Stimulated activated CD4-positive, alpha-beta T cell treated with anti-CD3 and anti-CD28 coated beads, Interleukin-2, amount 100 ng/mL, for 24 hours (primary cell): ENCODE results near the gene DSCAML1.

Source experiments
- DNase-seq, 2 donors: peaks; one replicate each; pipeline ENCODE4 v3.0.0-alpha.2; 2020

The DSCAML1 gene

GRCh38 chr11:117723277-117724024 is 73.6 kb downstream of the DSCAML1 start:
- DNase-seq = no peak

GRCh38 chr11:117722082-117722481 is 74.9 kb downstream of the DSCAML1 start:
- no peak for DNase-seq

DNA sequence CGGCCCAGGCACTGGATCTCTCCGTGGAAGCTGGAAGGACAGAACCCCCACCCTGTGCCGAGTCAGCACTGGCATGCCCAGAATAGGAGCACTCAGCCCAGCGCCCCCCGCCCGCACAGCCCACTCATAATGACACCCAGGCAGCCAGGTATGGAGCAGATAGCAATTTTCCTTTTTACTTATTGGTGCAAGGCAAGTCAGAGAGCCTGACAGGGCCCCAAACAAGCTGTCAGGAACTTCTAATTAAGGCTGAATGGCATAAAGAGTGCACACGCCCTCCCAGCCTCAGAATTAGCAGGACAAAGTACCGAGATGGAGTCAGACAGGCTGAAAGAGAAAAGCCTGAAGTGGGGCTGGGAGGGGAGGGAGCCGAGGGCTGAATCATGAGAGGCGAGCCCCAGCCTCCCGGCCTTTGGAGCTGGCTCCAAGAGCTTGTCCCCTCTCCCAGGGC is 76.9 kb downstream of the DSCAML1 start:
- no peak for DNase-seq

GRCh38 chr11:117719480-117719879 is 77.5 kb downstream of the DSCAML1 start:
- no peak for DNase-seq

- DNase-seq = no peak
These were observed 79.3 kb downstream of the DSCAML1 start for GRCh38 chr11:117717485-117718314.

GRCh38 chr11:117716521-117717440 is 80.2 kb downstream of the DSCAML1 start:
- DNase-seq = no peak

- no peak for DNase-seq
These were observed 81.2 kb downstream of the DSCAML1 start for GRCh38 chr11:117715801-117716200.

DNA sequence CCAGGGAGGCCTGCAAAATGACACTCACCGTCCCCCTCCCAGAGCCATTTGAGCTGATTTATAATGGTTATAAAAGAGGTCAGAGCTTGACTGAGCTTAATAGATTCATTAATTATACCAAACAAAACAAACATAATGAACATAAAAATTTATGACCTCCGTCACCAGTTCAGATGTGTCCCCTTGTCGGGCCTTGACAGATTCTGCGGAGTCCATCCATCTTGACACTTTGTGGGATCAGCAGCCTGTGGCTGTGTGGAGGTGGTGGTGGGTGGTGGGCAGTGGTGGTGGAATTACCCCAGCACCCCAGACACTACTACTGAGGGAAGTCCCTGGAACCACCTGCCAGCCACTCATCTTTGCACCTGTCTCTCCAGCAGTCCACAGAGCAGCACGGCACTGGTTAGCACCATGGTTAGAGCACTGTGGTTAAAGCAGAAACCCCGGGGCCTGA is 83.5 kb downstream of the DSCAML1 start:
- no peak for DNase-seq

- no peak for DNase-seq
These were observed 84.5 kb downstream of the DSCAML1 start for GRCh38 chr11:117712530-117712929.

DNA sequence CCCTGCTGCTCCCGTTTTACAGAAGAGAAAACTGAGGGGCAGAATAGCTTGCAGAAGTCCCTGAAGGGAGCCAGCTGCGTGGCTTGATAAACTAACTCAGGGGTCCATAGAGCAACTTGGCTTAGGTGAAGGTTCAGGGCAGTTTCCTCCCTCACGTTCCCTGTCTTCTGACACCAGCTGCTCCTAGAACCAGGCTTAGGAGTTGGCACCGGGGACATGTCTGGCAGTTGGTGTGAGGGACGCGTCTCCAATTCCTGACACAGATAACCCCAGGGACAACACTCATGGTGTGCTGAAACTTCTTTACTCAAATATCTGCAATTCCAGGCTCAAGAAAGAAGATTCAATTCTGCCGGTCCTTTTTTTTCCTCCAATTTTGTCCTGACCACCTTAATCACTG is 85.7 kb downstream of the DSCAML1 start:
- no peak for DNase-seq

DNA sequence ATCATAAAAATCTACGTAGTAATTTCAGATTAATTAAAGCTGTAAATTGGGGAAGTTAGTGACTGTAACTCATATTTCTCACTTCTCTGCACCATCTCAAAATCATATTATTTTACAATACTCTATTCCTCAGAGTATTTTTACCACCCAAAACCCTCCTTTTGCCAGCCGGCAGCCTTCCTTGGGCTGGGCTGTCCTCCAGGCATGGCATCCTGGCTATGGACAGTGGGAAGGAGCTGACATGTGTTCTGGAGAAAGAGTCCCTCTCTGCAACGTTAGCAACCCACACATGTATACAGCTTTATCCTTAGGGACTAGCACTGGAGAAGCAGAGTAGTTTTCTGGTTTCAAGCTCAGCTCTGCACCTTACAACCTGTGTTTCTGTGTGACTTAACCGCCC is 86.8 kb downstream of the DSCAML1 start:
- no peak for DNase-seq

- no peak for DNase-seq
These were observed 90.6 kb downstream of the DSCAML1 start for GRCh38 chr11:117706322-117706814.

GRCh38 chr11:117705866-117706265 is 91.2 kb downstream of the DSCAML1 start:
- no peak for DNase-seq

GRCh38 chr11:117704395-117705100 is 92.5 kb downstream of the DSCAML1 start:
- DNase-seq = no peak

DNA sequence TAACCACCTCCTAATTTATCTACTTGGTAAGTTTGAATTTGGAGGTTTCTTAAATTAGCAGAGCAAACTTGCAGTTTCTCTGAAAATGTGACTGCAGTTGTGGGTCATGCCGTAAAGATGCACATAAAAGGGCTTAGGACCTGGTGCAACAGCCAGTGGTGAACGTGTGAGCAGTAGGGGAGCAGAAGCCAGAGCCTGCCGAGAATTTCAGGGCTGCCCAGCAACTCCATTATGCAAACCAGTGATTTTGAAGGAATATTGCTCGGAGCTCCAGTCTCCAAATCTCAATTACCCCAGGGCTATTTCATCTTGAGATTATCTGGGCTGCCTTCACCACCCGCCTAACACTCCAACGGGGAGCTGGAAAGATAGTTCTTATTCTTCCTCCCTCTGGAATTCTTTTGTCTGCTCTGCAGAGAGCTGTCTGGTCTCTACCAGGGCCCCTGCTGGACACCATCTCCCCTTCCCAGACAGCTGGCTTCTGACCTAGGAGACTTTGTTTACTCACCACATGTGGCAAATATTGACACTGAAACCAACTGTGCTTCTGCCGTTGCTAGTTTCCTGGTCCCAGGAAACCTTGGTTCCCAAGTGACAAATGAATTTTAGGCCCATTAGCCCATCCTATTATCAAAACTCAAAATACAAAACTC is 93.9 kb downstream of the DSCAML1 start:
- DNase-seq = no peak

DNA sequence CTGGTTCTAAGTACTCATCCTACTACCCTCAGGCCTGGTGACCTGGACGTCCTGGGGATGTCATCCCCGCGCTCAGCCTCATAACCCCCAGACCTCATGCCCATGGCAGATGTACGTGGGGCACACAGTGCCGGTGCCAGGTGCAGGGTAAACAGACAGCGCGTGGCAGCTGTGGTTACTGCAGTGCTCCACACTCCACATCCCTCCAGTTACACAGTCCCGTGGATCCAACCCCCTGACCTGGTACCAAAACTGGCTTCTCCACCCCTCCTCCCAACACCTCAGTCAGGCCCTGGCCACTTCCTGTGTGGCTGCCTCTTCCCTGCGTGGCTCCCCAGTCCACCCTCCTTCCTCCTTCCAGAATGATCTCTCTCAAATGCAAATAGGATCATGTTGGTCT is 95.2 kb downstream of the DSCAML1 start:
- no peak for DNase-seq

DNA sequence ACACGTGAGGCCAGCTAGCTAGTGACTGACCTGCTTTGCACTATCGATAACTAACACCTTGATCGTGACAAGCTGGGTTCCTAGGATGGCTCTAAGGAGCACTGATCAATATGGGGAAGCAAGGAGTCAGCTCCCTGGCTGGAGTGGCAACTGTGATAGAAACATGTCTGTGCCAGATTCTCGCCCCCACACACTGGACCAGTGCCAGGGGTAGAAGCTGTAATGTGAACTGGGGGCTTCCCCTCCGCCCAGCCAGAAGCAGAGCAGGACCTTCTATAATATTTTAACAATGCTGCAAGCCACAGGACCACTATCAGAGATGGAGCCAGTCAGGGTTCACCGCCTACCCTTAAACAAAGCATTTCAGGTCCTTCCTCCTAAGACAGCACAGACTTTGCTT is 96.5 kb downstream of the DSCAML1 start:
- no peak for DNase-seq

DNA sequence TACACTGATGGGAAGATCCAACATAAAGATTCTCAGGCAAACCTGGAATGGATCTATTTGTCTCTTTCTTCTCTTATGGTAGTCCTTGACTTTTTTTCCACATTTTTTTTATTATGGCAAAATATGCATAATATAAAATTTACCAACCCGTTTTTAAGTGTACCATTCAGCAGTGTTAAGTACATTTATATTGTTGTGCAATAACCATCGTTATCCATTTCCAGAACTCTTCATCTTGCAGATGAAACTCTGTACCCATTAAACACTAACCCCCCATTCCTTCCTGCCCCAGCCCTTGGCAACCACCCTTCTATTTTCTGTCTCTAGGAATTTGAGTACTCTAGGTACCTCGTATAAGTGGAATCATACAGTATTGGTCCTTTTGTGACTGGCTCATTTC is 99.7 kb downstream of the DSCAML1 start:
- DNase-seq = no peak

DNA sequence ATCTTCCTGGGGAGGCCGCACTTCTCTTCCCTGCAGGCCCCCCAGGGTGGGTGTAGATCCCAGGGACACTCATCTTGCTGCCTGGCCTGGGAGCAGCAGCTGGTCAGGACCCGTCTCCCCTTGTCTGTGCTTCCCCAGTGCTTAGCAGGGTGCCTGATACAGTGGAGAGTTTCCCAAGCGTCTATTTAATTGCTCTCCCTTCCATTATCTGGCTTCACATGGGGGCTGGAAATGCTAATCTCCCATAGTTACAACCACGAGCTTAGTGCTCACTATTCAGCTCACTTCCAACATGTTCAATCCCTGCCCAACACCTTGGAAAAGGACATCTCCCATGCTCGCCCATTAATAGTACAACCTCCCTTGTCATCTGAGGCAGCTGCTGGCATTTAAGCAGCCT is 100.5 kb downstream of the DSCAML1 start:
- no peak for DNase-seq

DNA sequence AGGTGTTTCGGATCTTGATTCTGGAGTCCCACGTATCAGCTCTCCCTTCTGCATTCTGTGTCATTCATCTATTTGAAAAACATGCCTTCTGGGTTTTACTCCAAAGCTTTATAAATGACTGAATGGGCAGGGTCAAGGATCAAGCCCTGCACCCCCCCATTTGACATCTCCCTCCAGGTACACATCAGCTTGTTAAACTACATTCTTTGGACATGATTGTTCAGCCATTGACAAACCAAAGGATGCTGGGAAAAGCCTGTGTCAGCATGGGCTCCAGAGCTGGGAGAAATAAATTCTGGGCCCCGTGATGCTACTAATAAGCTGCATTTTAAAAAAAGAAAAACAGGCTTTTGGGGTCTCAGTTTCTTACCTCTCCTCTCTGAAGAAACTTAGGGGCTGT is 103.7 kb downstream of the DSCAML1 start:
- DNase-seq = no peak

GRCh38 chr11:117691516-117691915 is 105.5 kb downstream of the DSCAML1 start:
- no peak for DNase-seq

- no peak for DNase-seq
These were observed 105.8 kb downstream of the DSCAML1 start for GRCh38 chr11:117691218-117691514.
